GM23338 (cell line): ENCODE results near the gene SIAE. TPM values are rescaled to one million over a fixed set of nuclear protein-coding genes. Genes with fewer than 3 reads are reported as not detected.
"Not testable (repeated sequence)": the region's sequence is repeated elsewhere in the genome, so short reads cannot be mapped to it uniquely, and the experiment has no call there.

Source experiments
- ATAC-seq: fragments of 200-7000 bp; cut with Tn5 transposase; 3 replicates; pipeline ENCODE4 v1.9.1; 2020
- DNase-seq: peaks from one replicate; pipeline ENCODE4 v3.0.0-alpha.2; 2015; ENCODE audit warnings: low spot score
- H2AFZ ChIP-seq: fragments of 200-600 bp; sonication (generic); 2 replicates; pipeline ENCODE4 v1.8.0; 2016; ENCODE audit warnings: antibody characterized with exemption, mild to moderate bottlenecking, moderate library complexity
- H3F3A ChIP-seq: fragments of 200-600 bp; sonication (generic); replicated peaks from 2 replicates; pipeline ENCODE4 v1.8.0; 2017; ENCODE audit warnings: antibody characterized with exemption, mixed run types, low read depth
- H3K27ac ChIP-seq: fragments of 200-600 bp; sonication (generic); 2 replicates; pipeline ENCODE4 v1.6.1; 2016; ENCODE audit warnings: low read depth
- H3K27me3 ChIP-seq: fragments of 200-600 bp; sonication (generic); 2 replicates; pipeline ENCODE4 v1.8.0; 2016; ENCODE audit warnings: mild to moderate bottlenecking, mixed run types, moderate library complexity; ENCODE audit not compliant: insufficient read depth
- H3K36me3 ChIP-seq: fragments of 200-600 bp; sonication (generic); 2 replicates; pipeline ENCODE4 v1.8.0; 2016; ENCODE audit warnings: mild to moderate bottlenecking; ENCODE audit not compliant: insufficient read depth
- H3K4me1 ChIP-seq: fragments of 200-600 bp; sonication (generic); 2 replicates; pipeline ENCODE4 v1.8.0; 2016; ENCODE audit warnings: mild to moderate bottlenecking, moderate library complexity; ENCODE audit not compliant: insufficient read depth
- H3K4me2 ChIP-seq: fragments of 200-600 bp; sonication (generic); 2 replicates; pipeline ENCODE4 v1.7.1; 2017; ENCODE audit warnings: mixed run types
- H3K4me3 ChIP-seq: fragments of 200-600 bp; sonication (generic); 2 replicates; pipeline ENCODE4 v1.6.1; 2016; ENCODE audit warnings: mixed run types
- H3K79me2 ChIP-seq: fragments of 200-600 bp; sonication (generic); replicated peaks from 2 replicates; pipeline ENCODE4 v1.8.0; 2017; ENCODE audit warnings: mild to moderate bottlenecking; ENCODE audit not compliant: insufficient read depth
- H3K9me2 ChIP-seq: fragments of 200-600 bp; sonication (generic); 2 replicates; pipeline ENCODE4 v1.8.0; 2017; ENCODE audit not compliant: insufficient read depth
- H4K20me1 ChIP-seq: fragments of 200-600 bp; sonication (generic); replicated peaks from 2 replicates; pipeline ENCODE4 v1.8.0; 2017; ENCODE audit warnings: mild to moderate bottlenecking; ENCODE audit not compliant: insufficient read depth
- H3K27ac Mint-ChIP-seq: 2 replicates; pipeline ENCODE4 v1.8.0; 2020; ENCODE audit warnings: inconsistent platforms, mild to moderate bottlenecking, moderate library complexity, mixed read lengths
- H3K27me3 Mint-ChIP-seq: 3 replicates; pipeline ENCODE4 v1.8.0; 2022; ENCODE audit warnings: low read depth, mild to moderate bottlenecking, moderate library complexity, mixed read lengths, inconsistent platforms; ENCODE audit not compliant: insufficient read depth, poor library complexity
- H3K36me3 Mint-ChIP-seq: 3 replicates; pipeline ENCODE4 v1.8.0; 2021; ENCODE audit warnings: low read depth, mild to moderate bottlenecking, inconsistent platforms, moderate library complexity, mixed read lengths
- H3K4me1 Mint-ChIP-seq: 3 replicates; pipeline ENCODE4 v1.8.0; 2020; ENCODE audit warnings: mild to moderate bottlenecking, inconsistent platforms, mixed read lengths
- H3K4me3 Mint-ChIP-seq: 3 replicates; pipeline ENCODE4 v1.8.0; 2021; ENCODE audit warnings: moderate library complexity, mild to moderate bottlenecking, inconsistent platforms, mixed read lengths
- H3K9me3 Mint-ChIP-seq: 3 replicates; pipeline ENCODE4 v1.8.0; 2020; ENCODE audit warnings: moderate library complexity, mild to moderate bottlenecking, inconsistent platforms, mixed read lengths
- CREB1 ChIP-seq: fragments of 250-450 bp; sonication (Bioruptor Pico); IDR thresholded peaks from 2 replicates; pipeline ENCODE4 v1.5.0; 2020; ENCODE audit warnings: low read depth, mild to moderate bottlenecking, moderate library complexity
- EZH2 ChIP-seq: fragments of 200-600 bp; sonication (generic); IDR thresholded peaks from one replicate; pipeline ENCODE4 v1.8.0; 2017; ENCODE audit warnings: antibody characterized with exemption, mild to moderate bottlenecking, low read depth; ENCODE audit not compliant: unreplicated experiment
- EZH2phosphoT487 ChIP-seq: fragments of 200-600 bp; sonication (generic); IDR thresholded peaks from one replicate; pipeline ENCODE4 v1.8.1; 2018; ENCODE audit warnings: antibody characterized with exemption; ENCODE audit not compliant: unreplicated experiment
- JUNB ChIP-seq: IDR thresholded peaks from one replicate; pipeline ENCODE4 v1.6.1; 2016; ENCODE audit warnings: antibody characterized with exemption; ENCODE audit not compliant: unreplicated experiment
- NANOG ChIP-seq: IDR thresholded peaks from 2 replicates; pipeline ENCODE4 v1.6.1; 2016; ENCODE audit warnings: antibody characterized with exemption, borderline replicate concordance
- POLR2AphosphoS5 ChIP-seq: IDR thresholded peaks from 2 replicates; pipeline ENCODE4 v1.6.1; 2016; ENCODE audit warnings: antibody characterized with exemption, low read depth
- STAT1 ChIP-seq: IDR thresholded peaks from one replicate; pipeline ENCODE4 v1.6.1; 2016; ENCODE audit warnings: antibody characterized with exemption; ENCODE audit not compliant: unreplicated experiment
- polyA plus RNA-seq: library from polyadenylated mRNA; unstranded; fragments of >200 nt; fragmentation: Nextera tagmentation; extraction: Ambion mirVana; gene quantifications from 2 replicates; pipeline ENCODE4 v1.2.1, GENCODE V29; 2016
- total RNA-seq: library from RNA; depleted of rRNA; stranded (reverse); fragments of >200 nt; shearing (Covaris generic); gene quantifications from 2 replicates; pipeline ENCODE4 v1.2.3, GENCODE V29; 2014
- TF ChIP-seq, protein P1 (sequence below): IDR thresholded peaks from 2 replicates; pipeline ENCODE4 v1.6.1; 2016; ENCODE audit warnings: antibody characterized with exemption
- TF ChIP-seq, protein P2 (sequence below): fragments of 250-450 bp; sonication (Bioruptor Pico); IDR thresholded peaks from 2 replicates; pipeline ENCODE4 v1.5.0; 2020; ENCODE audit warnings: mild to moderate bottlenecking, moderate library complexity

The SIAE gene
- total and polyA plus RNA-seq, 2 experiments from 2014 or later: 1.1 to 1.7 TPM

- no peak for TF ChIP-seq POLR2AphosphoS5
- no peak for TF ChIP-seq JUNB
- TF ChIP-seq EZH2phosphoT487: no peak
- TF ChIP-seq EZH2: no peak
- no peak for TF ChIP-seq STAT1
- TF ChIP-seq CREB1 (CRISPR knock-in tag): no peak
- TF ChIP-seq, protein P1, sequence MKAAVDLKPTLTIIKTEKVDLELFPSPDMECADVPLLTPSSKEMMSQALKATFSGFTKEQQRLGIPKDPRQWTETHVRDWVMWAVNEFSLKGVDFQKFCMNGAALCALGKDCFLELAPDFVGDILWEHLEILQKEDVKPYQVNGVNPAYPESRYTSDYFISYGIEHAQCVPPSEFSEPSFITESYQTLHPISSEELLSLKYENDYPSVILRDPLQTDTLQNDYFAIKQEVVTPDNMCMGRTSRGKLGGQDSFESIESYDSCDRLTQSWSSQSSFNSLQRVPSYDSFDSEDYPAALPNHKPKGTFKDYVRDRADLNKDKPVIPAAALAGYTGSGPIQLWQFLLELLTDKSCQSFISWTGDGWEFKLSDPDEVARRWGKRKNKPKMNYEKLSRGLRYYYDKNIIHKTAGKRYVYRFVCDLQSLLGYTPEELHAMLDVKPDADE: no peak
- TF ChIP-seq, protein P2, sequence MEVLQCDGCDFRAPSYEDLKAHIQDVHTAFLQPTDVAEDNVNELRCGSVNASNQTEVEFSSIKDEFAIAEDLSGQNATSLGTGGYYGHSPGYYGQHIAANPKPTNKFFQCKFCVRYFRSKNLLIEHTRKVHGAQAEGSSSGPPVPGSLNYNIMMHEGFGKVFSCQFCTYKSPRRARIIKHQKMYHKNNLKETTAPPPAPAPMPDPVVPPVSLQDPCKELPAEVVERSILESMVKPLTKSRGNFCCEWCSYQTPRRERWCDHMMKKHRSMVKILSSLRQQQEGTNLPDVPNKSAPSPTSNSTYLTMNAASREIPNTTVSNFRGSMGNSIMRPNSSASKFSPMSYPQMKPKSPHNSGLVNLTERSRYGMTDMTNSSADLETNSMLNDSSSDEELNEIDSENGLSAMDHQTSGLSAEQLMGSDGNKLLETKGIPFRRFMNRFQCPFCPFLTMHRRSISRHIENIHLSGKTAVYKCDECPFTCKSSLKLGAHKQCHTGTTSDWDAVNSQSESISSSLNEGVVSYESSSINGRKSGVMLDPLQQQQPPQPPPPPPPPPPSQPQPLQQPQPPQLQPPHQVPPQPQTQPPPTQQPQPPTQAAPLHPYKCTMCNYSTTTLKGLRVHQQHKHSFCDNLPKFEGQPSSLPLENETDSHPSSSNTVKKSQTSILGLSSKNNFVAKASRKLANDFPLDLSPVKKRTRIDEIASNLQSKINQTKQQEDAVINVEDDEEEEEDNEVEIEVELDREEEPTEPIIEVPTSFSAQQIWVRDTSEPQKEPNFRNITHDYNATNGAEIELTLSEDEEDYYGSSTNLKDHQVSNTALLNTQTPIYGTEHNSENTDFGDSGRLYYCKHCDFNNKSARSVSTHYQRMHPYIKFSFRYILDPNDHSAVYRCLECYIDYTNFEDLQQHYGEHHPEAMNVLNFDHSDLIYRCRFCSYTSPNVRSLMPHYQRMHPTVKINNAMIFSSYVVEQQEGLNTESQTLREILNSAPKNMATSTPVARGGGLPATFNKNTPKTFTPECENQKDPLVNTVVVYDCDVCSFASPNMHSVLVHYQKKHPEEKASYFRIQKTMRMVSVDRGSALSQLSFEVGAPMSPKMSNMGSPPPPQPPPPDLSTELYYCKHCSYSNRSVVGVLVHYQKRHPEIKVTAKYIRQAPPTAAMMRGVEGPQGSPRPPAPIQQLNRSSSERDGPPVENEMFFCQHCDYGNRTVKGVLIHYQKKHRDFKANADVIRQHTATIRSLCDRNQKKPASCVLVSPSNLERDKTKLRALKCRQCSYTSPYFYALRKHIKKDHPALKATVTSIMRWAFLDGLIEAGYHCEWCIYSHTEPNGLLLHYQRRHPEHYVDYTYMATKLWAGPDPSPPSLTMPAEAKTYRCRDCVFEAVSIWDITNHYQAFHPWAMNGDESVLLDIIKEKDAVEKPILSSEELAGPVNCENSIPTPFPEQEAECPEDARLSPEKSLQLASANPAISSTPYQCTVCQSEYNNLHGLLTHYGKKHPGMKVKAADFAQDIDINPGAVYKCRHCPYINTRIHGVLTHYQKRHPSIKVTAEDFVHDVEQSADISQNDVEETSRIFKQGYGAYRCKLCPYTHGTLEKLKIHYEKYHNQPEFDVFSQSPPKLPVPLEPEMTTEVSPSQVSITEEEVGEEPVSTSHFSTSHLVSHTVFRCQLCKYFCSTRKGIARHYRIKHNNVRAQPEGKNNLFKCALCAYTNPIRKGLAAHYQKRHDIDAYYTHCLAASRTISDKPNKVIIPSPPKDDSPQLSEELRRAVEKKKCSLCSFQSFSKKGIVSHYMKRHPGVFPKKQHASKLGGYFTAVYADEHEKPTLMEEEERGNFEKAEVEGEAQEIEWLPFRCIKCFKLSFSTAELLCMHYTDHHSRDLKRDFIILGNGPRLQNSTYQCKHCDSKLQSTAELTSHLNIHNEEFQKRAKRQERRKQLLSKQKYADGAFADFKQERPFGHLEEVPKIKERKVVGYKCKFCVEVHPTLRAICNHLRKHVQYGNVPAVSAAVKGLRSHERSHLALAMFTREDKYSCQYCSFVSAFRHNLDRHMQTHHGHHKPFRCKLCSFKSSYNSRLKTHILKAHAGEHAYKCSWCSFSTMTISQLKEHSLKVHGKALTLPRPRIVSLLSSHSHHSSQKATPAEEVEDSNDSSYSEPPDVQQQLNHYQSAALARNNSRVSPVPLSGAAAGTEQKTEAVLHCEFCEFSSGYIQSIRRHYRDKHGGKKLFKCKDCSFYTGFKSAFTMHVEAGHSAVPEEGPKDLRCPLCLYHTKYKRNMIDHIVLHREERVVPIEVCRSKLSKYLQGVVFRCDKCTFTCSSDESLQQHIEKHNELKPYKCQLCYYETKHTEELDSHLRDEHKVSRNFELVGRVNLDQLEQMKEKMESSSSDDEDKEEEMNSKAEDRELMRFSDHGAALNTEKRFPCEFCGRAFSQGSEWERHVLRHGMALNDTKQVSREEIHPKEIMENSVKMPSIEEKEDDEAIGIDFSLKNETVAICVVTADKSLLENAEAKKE (CRISPR knock-in tag): no peak
- TF ChIP-seq NANOG: no peak
- H3K4me3 Mint-ChIP-seq: no peak overlapping the region
- Histone ChIP-seq H3K36me3 (no peaks in the 10 kb centered on the region), H3K4me3 (no peak overlapping the region), H3K4me1 (peaks cover 7% of the 10 kb centered on the region), H3K9me2 (no peaks in the 10 kb centered on the region), H3K27me3 (no peaks in the 10 kb centered on the region), H3K4me2 (no peak overlapping the region), H2AFZ (no peak overlapping the region), H3F3A (no peaks in the 10 kb centered on the region), H4K20me1 (no peaks in the 10 kb centered on the region), H3K79me2 (no peaks in the 10 kb centered on the region), H3K27ac (no peak overlapping the region)
- H3K36me3 Mint-ChIP-seq: no peaks in the 10 kb centered on the region
- peaks cover 10% of the 10 kb centered on the region for H3K27me3 Mint-ChIP-seq
- no peak overlapping the region for H3K27ac Mint-ChIP-seq
- DNase-seq (no peak), ATAC-seq (no peak)
- H3K9me3 Mint-ChIP-seq: no peaks in the 10 kb centered on the region
- H3K4me1 Mint-ChIP-seq: peaks cover 8% of the 10 kb centered on the region
Observed at GRCh38 chr11:124605719-124606118, 67.8 kb downstream of the SIAE start.

- not testable (repeated sequence) for H3K9me2 ChIP-seq, H3K27me3 ChIP-seq, H3K27ac Mint-ChIP-seq, H3F3A ChIP-seq, DNase-seq, H3K27ac ChIP-seq, H3K4me3 Mint-ChIP-seq, H4K20me1 ChIP-seq, H3K27me3 Mint-ChIP-seq, H3K36me3 ChIP-seq, H3K4me3 ChIP-seq, H3K79me2 ChIP-seq, H2AFZ ChIP-seq, H3K36me3 Mint-ChIP-seq, H3K4me2 ChIP-seq, ATAC-seq, H3K9me3 Mint-ChIP-seq
- peaks cover 10% of the 10 kb centered on the region for H3K4me1 Mint-ChIP-seq
- peaks cover 13% of the 10 kb centered on the region for H3K4me1 ChIP-seq
Observed at GRCh38 chr11:124602723-124603122, 70.8 kb downstream of the SIAE start.
